Esophagus squamous epithelium (tissue), 5 donors: ENCODE data around the gene C8G. TPM values are rescaled to one million over a fixed set of nuclear protein-coding genes. Genes with fewer than 3 reads are reported as not detected.

Source experiments
- DNase-seq: peaks from one replicate; lab custom pipeline; 2025; lab: John Stamatoyannopoulos, UW
- H3K27ac ChIP-seq, 4 donors: fragments of 200-600 bp; sonication (generic); one replicate each; pipeline ENCODE4 v1.5.1; 2016 to 2019; ENCODE audit warnings: mild to moderate bottlenecking in 1 of 4
- H3K27me3 ChIP-seq, 4 donors: fragments of 200-600 bp; sonication (generic); 1 replicate in 3 of 4; 2 replicates in 1 of 4; pipeline versions ENCODE4 v1.5.1 to v1.6.0; 2017 to 2021; ENCODE audit warnings: antibody characterized with exemption in 1 of 4
- H3K36me3 ChIP-seq, 3 donors: fragments of 200-600 bp; sonication (generic); one replicate each; pipeline ENCODE4 v1.5.1; 2016 to 2019
- H3K4me1 ChIP-seq, 3 donors: fragments of 200-600 bp; sonication (generic); one replicate each; pipeline ENCODE4 v1.5.1; 2017 to 2019
- H3K4me3 ChIP-seq, 4 donors: fragments of 200-600 bp; sonication (generic); 1 replicate in 3 of 4; 2 replicates in 1 of 4; pipeline ENCODE4 v1.5.1; 2016 to 2019; ENCODE audit warnings: mild to moderate bottlenecking in 2 of 4, moderate library complexity in 1 of 4
- H3K9me3 ChIP-seq, 3 donors: fragments of 200-600 bp; sonication (generic); one replicate each; pipeline ENCODE4 v1.5.1; 2016 to 2019
- POLR2A ChIP-seq, 4 donors: fragments of 450-650 bp; IDR thresholded peaks; one replicate each; pipeline ENCODE4 v1.6.1; 2017; ENCODE audit warnings: antibody characterized with exemption in 4 of 4, mild to moderate bottlenecking in 4 of 4, moderate library complexity in 3 of 4
- WGBS, 2 donors: methylation state at CpG; one replicate each; pipeline ENCODE4 v1.1.5; 2018; 5-methylcytosine and 5-hydroxymethylcytosine counted together
- intact Hi-C: fragments of 100-400 bp; cut with DNase I; formaldehyde crosslinking; loops from one replicate; pipeline ENCODE4 v1.15.0; 2022
- total RNA-seq, 4 donors: library from RNA; depleted of rRNA; stranded (reverse); fragments of >200 nt; gene quantifications; one replicate each; pipeline ENCODE4 v1.1.0, GENCODE V29; 2016
- TF ChIP-seq, protein P1 (sequence below), 6 experiments: fragments of 450-650 bp in 4 of 6; fragments of 200-600 bp in 2 of 6; sonication (generic) in 2 of 6; IDR thresholded peaks; one replicate each; pipeline ENCODE4 v1.5.1; 2016 to 2019; ENCODE audit warnings: antibody characterized with exemption in 6 of 6, mild to moderate bottlenecking in 4 of 6, moderate library complexity in 4 of 6
- donor health status: DM: yes; HTN: yes; CAD: no.

C8G gene
- total RNA-seq, 4 donors from 2014 or later, result 1.6 TPM; not detected in 3

DNA sequence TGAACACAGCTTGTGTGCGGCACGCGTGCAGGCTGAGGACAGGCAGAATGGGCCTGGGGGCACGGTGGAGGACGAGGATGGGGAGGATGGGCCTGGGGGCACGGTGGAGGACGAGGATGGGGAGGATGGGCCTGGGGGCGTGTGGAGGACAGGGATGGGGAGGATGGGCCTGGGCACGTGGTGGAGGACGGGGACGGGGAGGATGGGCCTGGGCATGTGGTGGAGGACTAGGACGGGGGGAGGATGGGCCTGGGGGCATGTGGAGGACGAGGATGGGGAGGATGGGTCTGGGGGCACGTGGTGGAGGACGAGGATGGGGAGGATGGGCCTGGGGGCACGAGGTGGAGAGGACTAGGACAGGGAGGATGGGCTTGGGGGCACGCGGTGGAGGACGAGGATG is 22.5 kb upstream of the C8G start:
- H3K4me3 ChIP-seq, result no peak overlapping the region
- DNase-seq, result no peak
- intact Hi-C loops, result no loop called here
- no peaks in the 10 kb centered on the region for H3K27me3 ChIP-seq
- H3K27ac ChIP-seq, result no peak overlapping the region
- no peaks in the 10 kb centered on the region for H3K9me3 ChIP-seq
- H3K36me3 ChIP-seq, result peaks cover 16 to 98% (median 38%) of the 10 kb centered on the region in 3 donors
- peaks cover 0 to 22% (median 0%) of the 10 kb centered on the region in 3 donors for H3K4me1 ChIP-seq
- no peak for TF ChIP-seq POLR2A (IDR thresholded peaks at IDR 0.05)
- TF ChIP-seq, protein P1, sequence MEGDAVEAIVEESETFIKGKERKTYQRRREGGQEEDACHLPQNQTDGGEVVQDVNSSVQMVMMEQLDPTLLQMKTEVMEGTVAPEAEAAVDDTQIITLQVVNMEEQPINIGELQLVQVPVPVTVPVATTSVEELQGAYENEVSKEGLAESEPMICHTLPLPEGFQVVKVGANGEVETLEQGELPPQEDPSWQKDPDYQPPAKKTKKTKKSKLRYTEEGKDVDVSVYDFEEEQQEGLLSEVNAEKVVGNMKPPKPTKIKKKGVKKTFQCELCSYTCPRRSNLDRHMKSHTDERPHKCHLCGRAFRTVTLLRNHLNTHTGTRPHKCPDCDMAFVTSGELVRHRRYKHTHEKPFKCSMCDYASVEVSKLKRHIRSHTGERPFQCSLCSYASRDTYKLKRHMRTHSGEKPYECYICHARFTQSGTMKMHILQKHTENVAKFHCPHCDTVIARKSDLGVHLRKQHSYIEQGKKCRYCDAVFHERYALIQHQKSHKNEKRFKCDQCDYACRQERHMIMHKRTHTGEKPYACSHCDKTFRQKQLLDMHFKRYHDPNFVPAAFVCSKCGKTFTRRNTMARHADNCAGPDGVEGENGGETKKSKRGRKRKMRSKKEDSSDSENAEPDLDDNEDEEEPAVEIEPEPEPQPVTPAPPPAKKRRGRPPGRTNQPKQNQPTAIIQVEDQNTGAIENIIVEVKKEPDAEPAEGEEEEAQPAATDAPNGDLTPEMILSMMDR (IDR thresholded peaks at IDR 0.05), result no peak
- 88% methylated on average over 9 to 17 of the region's 19 CpGs for WGBS, 2 donors

DNA sequence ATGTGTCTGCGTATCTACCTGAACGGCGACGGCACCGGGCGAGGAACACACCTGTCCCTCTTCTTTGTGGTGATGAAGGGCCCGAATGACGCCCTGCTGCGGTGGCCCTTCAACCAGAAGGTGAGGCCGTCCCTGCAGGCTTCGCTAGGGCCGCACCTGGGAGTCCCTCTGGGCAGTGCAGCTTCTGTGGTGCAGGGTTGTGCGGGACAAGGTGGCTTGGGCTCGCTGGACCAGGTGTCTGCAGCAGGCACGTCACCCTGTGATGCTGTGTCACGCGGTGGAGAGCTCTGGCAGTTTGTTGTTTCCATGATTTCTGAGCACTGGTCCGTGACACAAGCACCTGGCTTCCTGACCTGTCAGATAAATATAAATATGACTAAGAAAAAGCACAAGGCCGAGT is 21.2 kb upstream of the C8G start:
- Histone ChIP-seq H3K27me3 (no peaks in the 10 kb centered on the region), H3K9me3 (no peaks in the 10 kb centered on the region), H3K27ac (no peak overlapping the region), H3K36me3 (peaks cover 16 to 98% (median 36%) of the 10 kb centered on the region in 3 donors), H3K4me3 (no peak overlapping the region), H3K4me1 (peaks cover 0 to 22% (median 0%) of the 10 kb centered on the region in 3 donors)
- TF ChIP-seq POLR2A (IDR thresholded peaks at IDR 0.05), result no peak
- TF ChIP-seq, protein P1 (IDR thresholded peaks at IDR 0.05), result no peak
- 94 to 97% methylated on average over 10 to 17 of the region's 19 CpGs for whole genome bisulfite sequencing, 2 donors
- intact Hi-C loops, result no loop called here
- DNase-seq, result no peak

DNA sequence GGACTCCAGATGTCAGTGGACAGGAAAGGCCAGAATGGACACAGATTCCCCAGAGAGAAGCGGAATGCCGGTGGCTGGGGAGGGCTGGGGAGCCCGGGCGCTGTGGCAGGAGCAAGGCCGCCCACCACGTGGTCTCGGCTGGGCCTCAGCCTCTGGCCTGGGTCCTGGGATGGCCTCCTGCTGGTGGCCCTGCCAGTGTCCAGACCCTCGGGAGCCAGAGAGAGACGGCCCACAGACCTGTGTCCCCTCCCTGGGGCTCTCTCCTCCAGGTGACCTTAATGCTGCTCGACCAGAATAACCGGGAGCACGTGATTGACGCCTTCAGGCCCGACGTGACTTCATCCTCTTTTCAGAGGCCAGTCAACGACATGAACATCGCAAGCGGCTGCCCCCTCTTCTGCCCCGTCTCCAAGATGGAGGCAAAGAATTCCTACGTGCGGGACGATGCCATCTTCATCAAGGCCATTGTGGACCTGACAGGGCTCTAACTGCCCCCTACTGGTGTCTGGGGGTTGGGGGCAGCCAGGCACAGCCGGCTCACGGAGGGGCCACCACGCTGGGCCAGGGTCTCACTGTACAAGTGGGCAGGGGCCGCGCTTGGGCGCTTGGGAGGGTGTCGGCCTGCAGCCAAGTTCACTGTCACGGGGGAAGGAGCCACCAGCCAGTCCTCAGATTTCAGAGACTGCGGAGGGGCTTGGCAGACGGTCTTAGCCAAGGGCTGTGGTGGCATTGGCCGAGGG is 19.5 kb upstream of the C8G start:
- peak overlapping the region in 1 of 4 donors; percentile 25 for H3K27ac ChIP-seq
- H3K4me3 ChIP-seq, result no peak overlapping the region
- peaks cover 8 to 82% (median 27%) of the 10 kb centered on the region in 3 donors for H3K36me3 ChIP-seq
- TF ChIP-seq, protein P1 (IDR thresholded peaks at IDR 0.05), result no peak
- TF ChIP-seq POLR2A (IDR thresholded peaks at IDR 0.05), result no peak
- intact Hi-C loops, result no loop called here
- no peak for DNase-seq
- no peaks in the 10 kb centered on the region for H3K27me3 ChIP-seq
- no peaks in the 10 kb centered on the region for H3K9me3 ChIP-seq
- H3K4me1 ChIP-seq, result peaks cover 0 to 22% (median 0%) of the 10 kb centered on the region in 3 donors
- WGBS, 2 donors, result 67 to 76% methylated on average over 13 to 16 of the region's 33 CpGs

DNA sequence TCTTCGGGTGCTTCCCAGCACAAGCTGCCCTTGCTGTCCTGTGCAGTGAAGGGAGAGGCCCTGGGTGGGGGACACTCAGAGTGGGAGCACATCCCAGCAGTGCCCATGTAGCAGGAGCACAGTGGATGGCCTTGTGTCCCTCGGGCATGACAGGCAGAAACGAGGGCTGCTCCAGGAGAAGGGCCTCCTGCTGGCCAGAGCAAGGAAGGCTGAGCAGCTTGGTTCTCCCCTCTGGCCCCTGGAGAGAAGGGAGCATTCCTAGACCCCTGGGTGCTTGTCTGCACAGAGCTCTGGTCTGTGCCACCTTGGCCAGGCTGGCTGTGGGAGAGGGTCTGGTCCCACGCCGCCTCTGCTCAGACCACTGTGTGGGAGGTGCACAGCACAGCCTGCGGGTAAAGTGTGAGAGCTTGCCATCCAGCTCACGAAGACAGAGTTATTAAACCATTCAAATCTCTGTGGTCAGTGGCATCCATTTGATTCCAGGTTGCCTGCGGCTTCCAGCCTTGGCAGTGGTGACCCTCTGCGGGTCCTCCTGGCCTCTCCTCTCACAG is 18.8 kb upstream of the C8G start:
- H3K27me3 ChIP-seq, result no peaks in the 10 kb centered on the region
- intact Hi-C loops, result no loop called here
- peaks cover 0 to 21% (median 0%) of the 10 kb centered on the region in 3 donors for H3K4me1 ChIP-seq
- no peak overlapping the region for H3K4me3 ChIP-seq
- WGBS, 2 donors, result 71 to 78% methylated on average over 5 to 7 of the region's 9 CpGs
- TF ChIP-seq, protein P1 (IDR thresholded peaks at IDR 0.05), result no peak
- no peak for TF ChIP-seq POLR2A (IDR thresholded peaks at IDR 0.05)
- H3K36me3 ChIP-seq, result peaks cover 1 to 76% (median 20%) of the 10 kb centered on the region in 3 donors
- DNase-seq, result no peak
- H3K27ac ChIP-seq, result no peak overlapping the region
- no peaks in the 10 kb centered on the region for H3K9me3 ChIP-seq

DNA sequence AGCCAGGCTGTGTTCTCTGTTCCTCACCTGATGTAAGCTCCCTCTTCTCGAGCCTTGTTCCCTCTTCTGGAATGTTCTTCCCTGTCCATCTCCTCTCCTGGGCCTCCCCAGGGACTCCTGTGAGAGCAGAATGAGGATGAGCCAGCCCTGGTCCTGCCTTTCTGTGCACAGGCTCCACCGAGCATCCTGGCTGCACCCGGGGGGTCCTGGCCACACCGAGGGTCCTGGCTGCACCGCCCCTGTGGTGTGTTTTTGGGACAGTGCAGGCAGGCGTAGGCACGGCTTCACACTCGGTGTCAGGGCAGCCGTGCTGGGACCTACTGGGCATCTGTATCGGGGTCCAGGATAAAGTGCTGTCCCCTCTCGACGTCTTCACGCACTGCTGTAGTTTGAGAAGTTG is 18.3 kb upstream of the C8G start:
- Histone ChIP-seq H3K36me3 (peaks cover 0 to 70% (median 15%) of the 10 kb centered on the region in 3 donors), H3K9me3 (no peaks in the 10 kb centered on the region), H3K27ac (no peak overlapping the region), H3K4me3 (no peak overlapping the region), H3K27me3 (no peaks in the 10 kb centered on the region), H3K4me1 (peaks cover 0 to 17% (median under 1%) of the 10 kb centered on the region in 3 donors)
- intact Hi-C loops, result no loop called here
- no peak for DNase-seq
- 93 to 96% methylated on average over 5 to 10 of the region's 13 CpGs for WGBS, 2 donors
- TF ChIP-seq, protein P1 (IDR thresholded peaks at IDR 0.05), result no peak
